HG02970 (cell line): Measurements from ENCODE around the gene VAV2.
"Not testable (repeated sequence)": the region's sequence is repeated elsewhere in the genome, so short reads cannot be mapped to it uniquely, and the experiment has no call there.

ENCODE experiments used
- ATAC-seq: cut with Tn5 transposase; IDR thresholded peaks from one replicate; pipeline ENCODE4 v1.9.1; 2021; ENCODE audit warnings: mild to moderate bottlenecking, moderate library complexity, moderate number of reproducible peaks; ENCODE audit not compliant: unreplicated experiment, low FRiP score

VAV2 gene

GRCh38 chr9:133777871-133778270 lies 214.3 kb downstream of the VAV2 start:
- ATAC-seq: no peak

- no peak for ATAC-seq
Measured at GRCh38 chr9:133777068-133777791, 214.9 kb downstream of the VAV2 start.

- no peak for ATAC-seq
Measured at GRCh38 chr9:133775951-133776905, 215.9 kb downstream of the VAV2 start.

DNA sequence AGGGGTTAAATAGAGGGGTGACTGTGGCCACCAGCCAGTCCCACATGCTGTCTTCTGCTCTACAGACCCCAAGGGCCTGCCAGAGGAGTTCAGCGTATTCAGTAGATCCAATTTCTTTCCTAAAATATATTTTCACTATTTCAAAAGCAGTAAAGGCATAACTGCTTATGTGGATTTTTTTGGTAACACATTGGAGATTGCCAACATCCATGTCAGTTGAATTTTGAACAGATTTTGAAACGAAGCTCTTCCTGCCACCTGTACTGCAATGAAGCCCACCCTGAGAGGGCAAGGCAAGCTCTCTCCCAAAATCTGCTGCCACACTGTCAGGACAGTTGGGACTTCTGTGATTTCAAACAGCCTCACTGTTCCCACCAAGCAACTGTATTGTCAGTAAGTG lies 216.8 kb downstream of the VAV2 start:
- no peak for ATAC-seq

- ATAC-seq: no peak
Measured at GRCh38 chr9:133774799-133775198, 217.3 kb downstream of the VAV2 start.

DNA sequence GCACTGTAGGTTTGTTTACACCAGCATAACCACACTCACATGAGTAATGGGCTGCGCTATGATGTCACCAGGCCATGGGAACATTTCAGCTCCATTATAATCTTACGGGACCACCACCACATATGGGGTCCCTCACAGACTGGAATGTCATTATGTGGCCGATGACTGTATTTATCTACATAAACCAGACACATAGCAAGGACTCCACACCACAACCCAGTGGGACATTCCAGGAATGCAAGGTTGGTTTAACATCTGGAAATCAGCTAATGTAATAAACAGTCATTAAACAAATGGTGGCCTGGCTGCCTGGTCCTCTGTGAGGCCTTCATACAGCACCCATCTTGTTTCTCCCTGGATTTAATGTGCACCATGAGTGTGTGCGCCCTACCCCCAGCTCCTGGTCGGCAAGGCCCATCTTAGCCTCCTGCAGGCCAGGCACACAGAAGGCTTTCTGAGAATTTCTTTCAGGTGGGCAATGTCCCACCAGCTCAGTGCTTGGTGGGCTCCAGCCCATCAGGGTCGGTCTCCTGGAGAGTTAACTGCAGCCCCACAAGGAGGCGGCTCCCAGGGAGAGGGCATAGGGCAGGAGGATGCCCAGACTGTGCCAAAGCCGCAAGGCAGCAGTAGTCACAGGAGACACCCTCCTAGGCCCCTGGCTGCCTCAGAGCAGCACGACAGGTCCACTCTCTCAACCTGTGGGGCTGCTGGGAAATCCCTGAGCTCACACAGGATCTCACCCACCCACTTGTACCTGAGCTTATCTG lies 218.1 kb downstream of the VAV2 start:
- ATAC-seq: no peak

GRCh38 chr9:133772581-133772980 lies 219.5 kb downstream of the VAV2 start:
- no peak for ATAC-seq

- no peak for ATAC-seq
Measured at GRCh38 chr9:133771486-133772482, 220.3 kb downstream of the VAV2 start.

DNA sequence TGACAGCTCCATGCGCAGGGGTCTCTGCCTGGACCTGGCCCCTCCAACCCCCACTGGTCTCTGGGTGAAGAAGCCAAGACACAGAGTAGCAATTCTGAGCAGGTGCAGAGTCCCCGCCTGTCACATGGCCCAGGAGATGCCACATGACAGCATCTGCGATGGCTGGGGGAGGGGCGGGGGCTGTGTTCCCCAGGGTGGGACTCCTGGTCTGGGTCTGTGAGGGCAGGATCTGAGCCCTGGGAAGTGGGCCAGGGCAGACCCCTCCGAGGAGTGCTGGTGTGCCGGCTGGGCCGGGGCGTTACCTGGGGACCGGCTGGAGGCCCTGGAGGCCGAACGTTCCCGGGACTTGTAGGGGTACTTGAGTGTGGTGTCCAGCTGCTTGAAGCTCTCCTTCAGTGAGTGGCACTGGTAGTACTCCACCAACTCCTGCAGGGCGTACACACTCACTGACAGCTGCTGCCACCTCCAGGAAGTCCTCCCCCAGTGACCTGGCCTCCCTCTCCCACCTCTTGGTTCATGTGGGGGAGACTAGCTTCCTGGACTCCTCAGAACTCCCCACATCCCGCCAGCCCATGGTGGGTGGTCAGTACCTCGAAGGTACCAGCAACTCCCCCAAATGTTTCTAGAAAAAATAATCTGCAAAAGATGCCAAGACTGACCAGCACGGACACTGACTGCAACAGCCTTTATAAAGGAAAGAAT lies 221.9 kb downstream of the VAV2 start:
- no peak for ATAC-seq

- no peak for ATAC-seq
Measured at GRCh38 chr9:133769511-133770075, 222.5 kb downstream of the VAV2 start.

DNA sequence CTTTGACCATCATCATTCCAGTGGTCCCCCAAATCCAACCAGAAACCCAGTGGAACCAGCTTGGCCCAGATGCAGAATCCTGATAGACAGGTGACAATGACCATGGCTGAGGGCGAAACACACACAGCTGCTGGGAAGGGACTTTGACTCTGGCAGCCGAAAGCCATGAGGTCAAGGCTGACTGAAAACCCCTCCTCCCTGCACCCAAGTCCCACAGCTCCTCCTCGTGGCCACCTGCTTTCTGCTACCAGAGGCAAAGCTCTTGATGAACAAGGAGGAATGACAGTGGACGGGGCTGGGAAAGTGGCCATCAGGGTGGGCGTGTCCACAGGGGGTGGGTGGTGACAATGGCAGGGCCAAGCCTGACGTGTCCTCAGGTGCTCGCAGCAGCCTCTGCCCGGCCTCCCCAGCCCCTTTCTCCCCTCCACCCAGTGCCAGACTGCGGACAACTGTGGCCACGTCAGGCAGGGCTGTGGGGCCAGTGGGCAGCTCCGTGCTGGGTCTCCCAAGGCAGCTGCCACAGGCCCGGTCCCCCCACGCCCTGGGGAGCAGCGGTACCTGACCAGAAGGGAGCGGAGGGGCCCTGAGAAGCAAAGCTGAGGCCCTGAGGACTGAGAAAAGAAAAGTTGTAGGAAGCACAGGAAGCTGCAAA lies 223.1 kb downstream of the VAV2 start:
- ATAC-seq: no peak

- ATAC-seq: no peak
Measured at GRCh38 chr9:133768371-133768858, 223.7 kb downstream of the VAV2 start.

DNA sequence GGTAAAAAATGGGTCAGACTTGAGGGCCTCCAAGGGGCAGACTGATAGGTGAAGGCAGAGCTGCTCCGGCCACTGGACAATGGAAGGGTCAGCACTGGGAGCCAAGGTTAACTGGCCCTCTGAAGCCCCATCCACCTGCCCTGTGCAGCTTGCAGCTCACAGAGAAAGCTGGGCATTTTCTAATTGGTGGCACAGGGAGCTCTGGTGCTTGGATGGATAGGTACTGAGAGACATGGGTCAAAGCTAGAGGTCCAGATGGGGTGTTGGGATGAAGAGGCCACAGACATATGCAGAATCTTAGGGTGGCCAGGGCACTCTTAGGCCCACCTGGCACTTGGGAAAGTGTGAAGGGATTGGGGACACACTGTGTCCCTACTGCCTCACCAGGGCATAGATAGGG lies 224.5 kb downstream of the VAV2 start:
- ATAC-seq: no peak

DNA sequence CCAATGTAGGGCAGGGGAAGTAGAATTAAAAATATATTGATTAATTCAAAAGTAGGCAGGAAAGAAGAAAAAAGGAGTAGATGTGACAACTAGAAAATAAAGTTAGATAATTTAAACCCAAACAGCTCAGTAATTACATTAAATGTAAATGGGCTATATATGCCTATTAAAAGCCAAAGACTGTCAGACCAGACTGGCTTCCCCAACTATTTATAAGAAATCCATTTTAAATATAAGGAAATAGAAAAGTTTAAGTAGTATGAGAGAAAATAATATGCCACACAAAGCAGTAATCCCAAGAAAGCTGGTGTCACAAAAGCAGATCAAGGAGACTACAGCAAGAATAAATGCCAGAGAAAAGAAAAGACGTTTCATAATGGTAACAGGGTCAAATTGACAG lies 225.1 kb downstream of the VAV2 start:
- no peak for ATAC-seq

DNA sequence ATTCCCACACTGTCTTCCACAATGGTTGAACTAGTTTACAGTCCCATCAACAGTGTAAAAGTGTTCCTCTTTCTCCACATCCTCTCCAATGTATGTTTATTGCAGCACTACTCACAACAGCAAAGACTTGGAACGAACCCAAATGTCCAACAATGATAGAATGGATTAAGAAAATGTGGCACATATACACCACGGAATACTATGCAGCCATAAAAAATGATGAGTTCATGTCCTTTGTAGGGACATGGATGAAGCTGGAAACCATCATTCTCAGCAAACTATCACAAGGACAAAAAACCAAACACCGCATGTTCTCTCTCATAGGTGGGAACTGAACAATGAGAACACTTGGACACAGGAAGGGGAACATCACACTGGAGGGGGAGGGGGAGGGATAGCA lies 225.9 kb downstream of the VAV2 start:
- ATAC-seq: not testable (repeated sequence)

- ATAC-seq: no peak
Measured at GRCh38 chr9:133763272-133764183, 228.6 kb downstream of the VAV2 start.
